ENCODE measurements around the gene STOML3.
A peak's percentile ranks its signal among the peaks of the same experiment; 100 is the strongest.

The STOML3 gene

DNA sequence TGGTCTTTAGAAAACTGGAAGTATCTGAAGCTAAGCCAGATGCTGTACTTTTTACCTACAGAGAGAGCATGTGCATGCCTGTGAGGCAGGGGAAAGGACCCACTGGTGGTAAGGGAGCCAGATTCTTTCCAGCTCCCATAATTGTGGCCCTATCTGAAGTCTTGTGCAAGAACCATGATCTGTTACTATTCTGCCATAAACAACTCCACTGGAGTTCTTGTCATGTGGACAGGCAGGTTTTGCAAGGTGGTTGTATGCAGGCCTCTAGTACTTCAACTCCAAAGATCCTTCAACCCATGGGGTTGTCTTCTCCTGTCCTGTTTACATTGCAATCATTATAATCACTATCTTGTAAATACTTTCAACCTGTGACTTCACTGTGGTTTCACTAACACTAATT, 33.1 kb upstream of the STOML3 start:
- H2AFZ ChIP-seq (ENCODE audit: low read depth, low read length) = no peak overlapping the region
- no peak overlapping the region for H3K18ac ChIP-seq (ENCODE audit: low read depth in 1 of 2, low read length in 2 of 2)
- H2BK5ac ChIP-seq (ENCODE audit: low read depth, low read length, poor library complexity, severe bottlenecking) = no peak overlapping the region
- peaks cover 11% of the 10 kb centered on the region for H3K79me1 ChIP-seq (replicated peaks; ENCODE audit: low read length, poor library complexity, severe bottlenecking)
- no peak overlapping the region for H3K4me3 ChIP-seq (ENCODE audit: insufficient read depth in 1 of 2, low read depth in 1 of 2, low read length in 2 of 2)
- no peak overlapping the region for H3K4ac ChIP-seq (ENCODE audit: low read depth in 1 of 2, low read length in 2 of 2)
- no peak overlapping the region for H3K9ac ChIP-seq (ENCODE audit: low read length)
- H3K4me2 ChIP-seq (ENCODE audit: low read length, poor library complexity, severe bottlenecking) = no peak overlapping the region
- H2BK120ac ChIP-seq (ENCODE audit: low read depth, low read length) = no peak overlapping the region
- H4K91ac ChIP-seq (ENCODE audit: low read length) = no peak overlapping the region
- H3K14ac ChIP-seq (ENCODE audit: low read length in 2 of 2) = no peak overlapping the region
- no peak overlapping the region for H2AK5ac ChIP-seq (ENCODE audit: low read length, severe bottlenecking)
- no peaks in the 10 kb centered on the region for H3K27me3 ChIP-seq (ENCODE audit: control insufficient read depth in 1 of 2, insufficient read depth in 1 of 2, low read length in 2 of 2)
- no peak overlapping the region for H2BK15ac ChIP-seq (ENCODE audit: low read depth, poor library complexity, severe bottlenecking)
- H3K9me3 ChIP-seq (ENCODE audit: control insufficient read depth, low read length) = no peaks in the 10 kb centered on the region
- no peak overlapping the region for H3K23ac ChIP-seq (ENCODE audit: low read length in 2 of 2)
- H3K36me3 ChIP-seq (ENCODE audit: control insufficient read depth in 1 of 2, insufficient read depth in 2 of 2, low read depth in 1 of 2, low read length in 2 of 2) = peaks cover 10 to 89% of the 10 kb centered on the region in 2 experiments
- no peak overlapping the region for H3K27ac ChIP-seq (ENCODE audit: low read length, poor library complexity, severe bottlenecking)
- H3K4me1 ChIP-seq (ENCODE audit: control insufficient read depth, insufficient read depth, low read depth, low read length) = no peaks in the 10 kb centered on the region
- DNase-seq = peak; percentile 84
- H4K8ac ChIP-seq (ENCODE audit: low read length) = no peak overlapping the region
- H2BK12ac ChIP-seq (ENCODE audit: low read length in 2 of 2) = no peak overlapping the region

DNA sequence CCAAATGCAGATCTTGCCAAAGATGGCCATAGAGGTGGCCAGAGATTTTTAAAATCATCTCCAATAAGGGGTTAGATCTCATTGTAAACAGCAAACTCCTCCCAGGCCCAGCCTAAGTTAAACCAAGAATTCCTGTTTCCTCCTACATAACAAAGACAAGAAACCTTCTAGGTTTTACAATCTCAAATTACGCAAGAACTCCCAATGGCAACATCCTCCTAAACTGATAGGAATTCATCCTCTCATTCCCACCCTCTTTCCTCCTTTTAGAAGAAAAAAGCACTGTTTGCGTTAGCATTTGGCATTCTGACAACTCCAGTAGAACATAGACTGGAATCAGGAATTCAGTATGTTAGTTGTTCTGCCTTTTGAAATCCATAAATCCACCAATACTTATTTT, 32.7 kb upstream of the STOML3 start:
- no peaks in the 10 kb centered on the region for H3K27me3 ChIP-seq (ENCODE audit: control insufficient read depth in 1 of 2, insufficient read depth in 1 of 2, low read length in 2 of 2)
- no peak overlapping the region for H2AK5ac ChIP-seq (ENCODE audit: low read length, severe bottlenecking)
- 100% methylated on average over 2 of the region's 2 CpGs for WGBS

DNA sequence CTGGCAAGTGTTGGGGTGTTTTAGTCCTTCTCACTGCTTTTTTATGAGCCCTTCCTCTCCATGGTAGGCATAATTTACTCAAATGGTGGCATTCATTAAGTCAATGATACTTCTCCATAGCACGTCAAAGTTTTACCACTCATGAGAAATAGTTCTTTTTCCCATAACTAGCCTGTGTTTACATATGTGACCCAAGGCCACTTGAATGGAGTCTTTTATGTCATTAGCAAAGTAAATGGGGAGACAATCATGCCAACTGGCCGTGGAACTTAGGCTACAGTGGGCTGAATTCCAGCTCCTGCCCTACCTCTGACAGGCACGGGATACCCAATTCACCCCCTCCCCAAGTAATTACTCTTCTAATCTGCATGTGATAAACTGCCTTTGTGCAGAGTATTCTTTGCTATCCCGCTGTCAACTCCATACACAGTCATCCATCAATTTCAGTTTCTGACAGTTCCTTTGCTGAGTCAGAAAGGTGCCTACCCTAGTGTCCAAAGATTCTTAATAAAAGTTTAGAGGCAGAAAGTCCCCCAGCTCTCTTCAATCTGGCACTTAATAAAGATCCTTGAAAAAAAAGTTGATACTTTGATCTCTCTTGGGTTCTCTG, 30.3 kb upstream of the STOML3 start:
- H2BK12ac ChIP-seq (ENCODE audit: low read length in 2 of 2) = no peak overlapping the region
- no peak overlapping the region for H3K23ac ChIP-seq (ENCODE audit: low read length in 2 of 2)
- no peak overlapping the region for H2BK15ac ChIP-seq (ENCODE audit: low read depth, poor library complexity, severe bottlenecking)
- peaks cover 10 to 83% of the 10 kb centered on the region in 2 experiments for H3K36me3 ChIP-seq (ENCODE audit: control insufficient read depth in 1 of 2, insufficient read depth in 2 of 2, low read depth in 1 of 2, low read length in 2 of 2)
- no peak overlapping the region for H3K9ac ChIP-seq (ENCODE audit: low read length)
- no peak overlapping the region for H3K18ac ChIP-seq (ENCODE audit: low read depth in 1 of 2, low read length in 2 of 2)
- DNase-seq = no peak
- no peaks in the 10 kb centered on the region for H3K9me3 ChIP-seq (ENCODE audit: control insufficient read depth, low read length)
- no peaks in the 10 kb centered on the region for H3K4me1 ChIP-seq (ENCODE audit: control insufficient read depth, insufficient read depth, low read depth, low read length)
- H3K4me3 ChIP-seq (ENCODE audit: insufficient read depth in 1 of 2, low read depth in 1 of 2, low read length in 2 of 2) = no peak overlapping the region
- H4K91ac ChIP-seq (ENCODE audit: low read length) = no peak overlapping the region
- no peaks in the 10 kb centered on the region for H3K27me3 ChIP-seq (ENCODE audit: control insufficient read depth in 1 of 2, insufficient read depth in 1 of 2, low read length in 2 of 2)
- no peak overlapping the region for H3K14ac ChIP-seq (ENCODE audit: low read length in 2 of 2)
- 97% methylated on average over 4 of the region's 4 CpGs for WGBS
- H3K4me2 ChIP-seq (ENCODE audit: low read length, poor library complexity, severe bottlenecking) = no peak overlapping the region
- peaks cover 10% of the 10 kb centered on the region for H3K79me1 ChIP-seq (replicated peaks; ENCODE audit: low read length, poor library complexity, severe bottlenecking)
- no peak overlapping the region for H4K8ac ChIP-seq (ENCODE audit: low read length)
- H3K4ac ChIP-seq (ENCODE audit: low read depth in 1 of 2, low read length in 2 of 2) = no peak overlapping the region
- no peak overlapping the region for H2AFZ ChIP-seq (ENCODE audit: low read depth, low read length)
- H2BK5ac ChIP-seq (ENCODE audit: low read depth, low read length, poor library complexity, severe bottlenecking) = no peak overlapping the region
- no peak overlapping the region for H2BK120ac ChIP-seq (ENCODE audit: low read depth, low read length)
- no peak overlapping the region for H2AK5ac ChIP-seq (ENCODE audit: low read length, severe bottlenecking)
- H3K27ac ChIP-seq (ENCODE audit: low read length, poor library complexity, severe bottlenecking) = no peak overlapping the region

More for the DNA sequence above, 32.7 kb upstream of the STOML3 start:
- Histone ChIP-seq H2BK5ac (ENCODE audit: low read depth, low read length, poor library complexity, severe bottlenecking) (no peak overlapping the region), H3K36me3 (ENCODE audit: control insufficient read depth in 1 of 2, insufficient read depth in 2 of 2, low read depth in 1 of 2, low read length in 2 of 2) (peaks cover 10 to 85% of the 10 kb centered on the region in 2 experiments), H3K4me2 (ENCODE audit: low read length, poor library complexity, severe bottlenecking) (no peak overlapping the region), H3K23ac (ENCODE audit: low read length in 2 of 2) (no peak overlapping the region), H3K9me3 (ENCODE audit: control insufficient read depth, low read length) (no peaks in the 10 kb centered on the region), H3K79me1 (replicated peaks; ENCODE audit: low read length, poor library complexity, severe bottlenecking) (peaks cover 11% of the 10 kb centered on the region), H2AFZ (ENCODE audit: low read depth, low read length) (no peak overlapping the region), H4K91ac (ENCODE audit: low read length) (no peak overlapping the region), H3K4me1 (ENCODE audit: control insufficient read depth, insufficient read depth, low read depth, low read length) (no peaks in the 10 kb centered on the region), H4K8ac (ENCODE audit: low read length) (no peak overlapping the region), H2BK12ac (ENCODE audit: low read length in 2 of 2) (no peak overlapping the region), H2BK15ac (ENCODE audit: low read depth, poor library complexity, severe bottlenecking) (no peak overlapping the region), H3K4ac (ENCODE audit: low read depth in 1 of 2, low read length in 2 of 2) (no peak overlapping the region), H2BK120ac (ENCODE audit: low read depth, low read length) (no peak overlapping the region), H3K14ac (ENCODE audit: low read length in 2 of 2) (no peak overlapping the region), H3K9ac (ENCODE audit: low read length) (no peak overlapping the region), H3K18ac (ENCODE audit: low read depth in 1 of 2, low read length in 2 of 2) (no peak overlapping the region), H3K4me3 (ENCODE audit: insufficient read depth in 1 of 2, low read depth in 1 of 2, low read length in 2 of 2) (no peak overlapping the region), H3K27ac (ENCODE audit: low read length, poor library complexity, severe bottlenecking) (no peak overlapping the region)
- DNase-seq = peak; percentile 66

DNA sequence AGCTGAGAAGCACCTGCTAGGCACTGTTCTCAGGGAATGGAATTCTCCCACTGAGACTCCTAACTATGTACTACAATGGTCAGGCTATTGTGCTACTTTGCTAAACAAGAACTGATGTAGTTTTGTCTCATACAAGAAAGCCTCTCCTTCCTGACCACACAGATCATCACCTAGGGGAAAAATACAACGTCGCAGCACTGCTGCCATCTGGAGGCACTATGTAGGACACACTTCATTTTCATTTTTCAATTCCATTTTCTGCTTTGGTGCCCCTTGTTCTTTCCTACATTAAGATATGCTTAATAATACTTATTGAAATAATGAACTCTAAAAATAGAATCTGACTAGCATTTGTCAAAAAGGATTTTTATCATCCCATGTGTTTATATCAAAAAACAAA, 26.2 kb upstream of the STOML3 start:
- no peak overlapping the region for H2BK15ac ChIP-seq (ENCODE audit: low read depth, poor library complexity, severe bottlenecking)
- H2AK5ac ChIP-seq (ENCODE audit: low read length, severe bottlenecking) = no peak overlapping the region
- H2BK120ac ChIP-seq (ENCODE audit: low read depth, low read length) = no peak overlapping the region
- no peak overlapping the region for H4K8ac ChIP-seq (ENCODE audit: low read length)
- no peak overlapping the region for H2AFZ ChIP-seq (ENCODE audit: low read depth, low read length)
- H3K4ac ChIP-seq (ENCODE audit: low read depth in 1 of 2, low read length in 2 of 2) = no peak overlapping the region
- no peak overlapping the region for H3K9ac ChIP-seq (ENCODE audit: low read length)
- H2BK5ac ChIP-seq (ENCODE audit: low read depth, low read length, poor library complexity, severe bottlenecking) = no peak overlapping the region
- peaks cover 14% of the 10 kb centered on the region for H3K79me1 ChIP-seq (replicated peaks; ENCODE audit: low read length, poor library complexity, severe bottlenecking)
- H2BK12ac ChIP-seq (ENCODE audit: low read length in 2 of 2) = no peak overlapping the region
- H4K91ac ChIP-seq (ENCODE audit: low read length) = no peak overlapping the region
- no peak overlapping the region for H3K4me3 ChIP-seq (ENCODE audit: insufficient read depth in 1 of 2, low read depth in 1 of 2, low read length in 2 of 2)
- no peak overlapping the region for H3K4me2 ChIP-seq (ENCODE audit: low read length, poor library complexity, severe bottlenecking)
- no peak overlapping the region for H3K18ac ChIP-seq (ENCODE audit: low read depth in 1 of 2, low read length in 2 of 2)
- H3K23ac ChIP-seq (ENCODE audit: low read length in 2 of 2) = no peak overlapping the region
- H3K9me3 ChIP-seq (ENCODE audit: control insufficient read depth, low read length) = no peaks in the 10 kb centered on the region
- H3K27me3 ChIP-seq (ENCODE audit: control insufficient read depth in 1 of 2, insufficient read depth in 1 of 2, low read length in 2 of 2) = no peaks in the 10 kb centered on the region
- no peak overlapping the region for H3K14ac ChIP-seq (ENCODE audit: low read length in 2 of 2)
- DNase-seq = peak; percentile 30
- H3K27ac ChIP-seq (ENCODE audit: low read length, poor library complexity, severe bottlenecking) = no peak overlapping the region
- 81% methylated on average over 2 of the region's 2 CpGs for WGBS
- peaks cover 1% of the 10 kb centered on the region for H3K4me1 ChIP-seq (ENCODE audit: control insufficient read depth, insufficient read depth, low read depth, low read length)
- H3K36me3 ChIP-seq (ENCODE audit: control insufficient read depth in 1 of 2, insufficient read depth in 2 of 2, low read depth in 1 of 2, low read length in 2 of 2) = peaks cover 24 to 83% of the 10 kb centered on the region in 2 experiments
